SJCRH30 (cell line): Measurements from ENCODE around the gene DMBX1. TPM values are rescaled to one million over a fixed set of nuclear protein-coding genes. Genes with fewer than 3 reads are reported as not detected.

ENCODE experiments used
- DNase-seq, 2 experiments: peaks; one replicate each; pipeline ENCODE4 v3.0.0-alpha.2; 2015 to 2020
- H3K27ac ChIP-seq: fragments of 250-450 bp; sonication (Bioruptor Pico); 2 replicates; pipeline ENCODE4 v1.5.1; 2020; ENCODE audit warnings: mild to moderate bottlenecking, moderate library complexity
- H3K27me3 ChIP-seq: fragments of 250-450 bp; sonication (Bioruptor Pico); 2 replicates; pipeline ENCODE4 v1.5.1; 2020; ENCODE audit warnings: mild to moderate bottlenecking, moderate library complexity
- H3K36me3 ChIP-seq: fragments of 250-450 bp; sonication (Bioruptor Pico); 2 replicates; pipeline ENCODE4 v1.5.1; 2020; ENCODE audit warnings: mild to moderate bottlenecking, moderate library complexity
- H3K4me1 ChIP-seq: fragments of 250-450 bp; sonication (Bioruptor Pico); 2 replicates; pipeline ENCODE4 v1.5.1; 2020; ENCODE audit warnings: mild to moderate bottlenecking, moderate library complexity
- H3K4me3 ChIP-seq: fragments of 250-450 bp; sonication (Bioruptor Pico); 2 replicates; pipeline ENCODE4 v1.5.1; 2020; ENCODE audit warnings: mild to moderate bottlenecking, moderate library complexity
- H3K9me3 ChIP-seq: fragments of 250-450 bp; sonication (Bioruptor Pico); replicated peaks from 2 replicates; pipeline ENCODE4 v1.5.1; 2020; ENCODE audit warnings: mild to moderate bottlenecking, moderate library complexity
- total RNA-seq: library from RNA; depleted of rRNA; stranded (reverse); fragments of >200 nt; shearing (Covaris generic); gene quantifications from 2 replicates; pipeline ENCODE4 v1.2.3, GENCODE V29; 2014; rRNA removed

The DMBX1 gene
- total RNA-seq = not detected in 2 replicates

DNA sequence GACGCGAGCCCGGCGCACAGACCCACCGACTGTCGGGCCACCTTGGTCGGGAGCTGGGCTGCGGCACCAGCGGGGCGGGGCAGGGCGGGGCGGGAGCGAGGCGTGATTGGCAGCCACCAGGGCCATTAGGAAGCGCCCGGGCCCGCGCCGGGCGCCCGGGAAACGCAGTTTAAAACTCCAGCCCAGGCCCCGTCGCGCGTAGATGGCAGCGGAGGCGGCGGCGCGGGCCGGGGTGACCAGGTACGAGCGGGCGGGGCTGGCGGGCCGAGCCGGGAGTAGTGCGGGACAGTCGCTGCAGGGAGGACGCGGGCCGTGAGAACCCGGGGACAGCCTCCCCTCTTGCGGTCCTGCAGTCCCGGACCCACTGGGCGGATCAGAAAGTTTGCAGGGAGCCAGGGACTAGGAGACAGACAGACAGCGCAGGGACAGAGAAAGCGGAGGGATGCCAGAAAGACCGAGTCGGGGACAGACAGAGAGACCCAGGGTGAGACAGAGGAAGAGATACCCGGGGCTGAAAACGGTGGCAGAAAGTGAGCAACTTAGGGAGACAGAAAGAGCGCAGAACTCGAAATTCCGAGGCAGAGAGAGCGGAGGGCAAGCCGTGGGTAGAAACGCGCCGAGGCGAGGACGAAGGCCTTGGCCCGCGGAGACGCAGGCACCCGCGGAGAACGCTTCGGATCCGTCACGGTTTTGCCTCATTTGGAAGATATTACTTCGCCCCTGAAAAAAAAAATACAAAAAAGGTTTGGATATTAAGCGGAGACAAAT lies at the start of gene DMBX1:
Gene DMBX1, plus strand, starts transcription at position 199 of the 768 bp plus-strand sequence. CDS start 17,175 bp downstream, outside the sequence.
- no peaks in the 10 kb centered on the region for H3K36me3 ChIP-seq
- H3K27ac ChIP-seq = no peak within 1 kb of the TSS
- no peak within 1 kb of the TSS for H3K4me3 ChIP-seq
- peaks cover 32% of the 10 kb centered on the region for H3K27me3 ChIP-seq
- no peaks in the 10 kb centered on the region for H3K4me1 ChIP-seq
- no peak for DNase-seq
- H3K9me3 ChIP-seq = no peaks in the 10 kb centered on the region

DNA sequence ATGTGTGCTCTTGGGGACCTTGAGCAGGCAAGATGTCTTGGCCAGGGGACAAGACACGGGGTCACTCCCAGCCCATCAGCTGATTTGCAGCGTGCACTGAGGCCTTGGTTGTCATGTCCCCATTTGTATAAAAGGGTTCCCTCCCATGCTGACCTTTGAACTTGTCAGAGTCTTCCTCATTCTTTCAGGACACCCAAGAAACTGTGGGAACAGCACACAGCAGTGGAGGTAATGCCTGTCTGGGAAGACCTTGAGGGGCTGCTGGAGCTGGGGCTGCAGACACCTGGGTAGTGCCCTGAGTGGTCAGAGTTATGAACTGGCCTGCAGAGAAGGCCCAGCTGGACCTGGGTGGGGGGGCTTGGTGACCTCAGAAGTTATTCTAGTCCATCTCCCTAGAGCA lies 49.2 kb upstream of the DMBX1 start:
- Histone ChIP-seq H3K4me1 (no peaks in the 10 kb centered on the region), H3K27me3 (peaks cover 21% of the 10 kb centered on the region), H3K36me3 (no peaks in the 10 kb centered on the region), H3K27ac (no peak overlapping the region), H3K4me3 (no peak overlapping the region), H3K9me3 (no peaks in the 10 kb centered on the region)
- no peak for DNase-seq

DNA sequence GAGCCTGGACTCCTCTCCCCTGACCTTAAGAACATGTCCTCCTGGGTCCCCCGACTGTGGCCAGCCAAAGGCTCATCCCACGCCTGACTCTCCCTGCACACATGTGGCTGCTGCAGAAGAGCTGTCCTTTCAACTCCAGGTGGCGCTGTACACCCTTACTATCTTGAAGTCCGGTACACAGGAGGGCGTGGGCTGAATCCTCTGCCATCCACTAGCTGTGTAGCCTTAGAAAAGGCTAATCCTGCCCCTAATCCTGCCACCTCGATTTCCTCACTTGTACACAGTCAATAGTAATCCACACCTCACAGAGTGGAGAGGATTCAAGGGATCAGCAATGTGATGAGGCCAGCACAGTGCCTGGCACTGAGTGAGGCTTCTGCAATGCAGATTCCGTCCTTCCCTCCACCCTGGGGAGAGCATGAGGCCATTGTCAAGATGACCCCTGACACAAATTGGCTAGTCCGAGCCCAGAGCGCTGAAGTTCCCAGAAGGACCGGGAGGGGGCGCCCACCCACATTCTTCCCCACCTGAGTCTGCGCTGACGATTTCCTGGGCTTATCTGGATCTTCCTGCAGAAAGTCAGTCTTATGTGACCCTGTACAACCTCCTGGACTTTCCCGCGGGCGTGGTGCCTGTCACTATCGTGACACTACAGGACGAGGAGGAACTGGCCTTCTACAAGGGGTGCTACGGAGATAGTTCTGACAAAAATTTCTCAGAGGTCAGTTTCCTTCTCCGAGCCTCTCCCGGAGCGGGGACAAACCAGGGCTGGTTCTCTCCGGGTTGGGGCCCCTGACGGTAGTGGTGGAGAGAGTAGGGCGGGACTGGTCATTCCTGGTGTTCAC lies 47.1 kb upstream of the DMBX1 start:
- H3K36me3 ChIP-seq = no peaks in the 10 kb centered on the region
- H3K27ac ChIP-seq = no peak overlapping the region
- peak; percentile 82 to 86 for DNase-seq
- peaks cover 26% of the 10 kb centered on the region for H3K27me3 ChIP-seq
- H3K4me1 ChIP-seq = no peaks in the 10 kb centered on the region
- H3K4me3 ChIP-seq = no peak overlapping the region
- H3K9me3 ChIP-seq = no peaks in the 10 kb centered on the region

DNA sequence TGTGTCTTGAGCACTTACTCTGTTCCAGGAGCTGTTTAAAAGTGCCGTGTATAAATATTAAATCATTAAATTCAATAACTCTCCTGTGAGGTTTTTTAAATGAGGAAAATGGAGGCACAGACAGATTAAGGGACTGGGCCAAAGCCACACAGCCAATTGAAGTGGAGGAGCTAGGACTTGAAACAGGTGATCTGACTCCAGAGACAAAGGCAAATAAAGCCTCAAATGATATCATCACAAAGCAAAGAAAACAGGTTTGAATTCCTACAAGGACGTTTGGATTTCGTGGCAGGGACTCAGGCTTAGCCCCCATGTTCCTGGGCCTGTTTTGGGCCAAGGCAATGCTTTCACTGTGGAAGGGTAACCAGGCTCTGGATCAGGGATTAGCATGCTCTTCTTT lies 45.2 kb upstream of the DMBX1 start:
- no peak overlapping the region for H3K4me3 ChIP-seq
- H3K9me3 ChIP-seq = no peaks in the 10 kb centered on the region
- H3K4me1 ChIP-seq = no peaks in the 10 kb centered on the region
- H3K27ac ChIP-seq = no peak overlapping the region
- peaks cover 26% of the 10 kb centered on the region for H3K27me3 ChIP-seq
- H3K36me3 ChIP-seq = no peaks in the 10 kb centered on the region
- no peak for DNase-seq

DNA sequence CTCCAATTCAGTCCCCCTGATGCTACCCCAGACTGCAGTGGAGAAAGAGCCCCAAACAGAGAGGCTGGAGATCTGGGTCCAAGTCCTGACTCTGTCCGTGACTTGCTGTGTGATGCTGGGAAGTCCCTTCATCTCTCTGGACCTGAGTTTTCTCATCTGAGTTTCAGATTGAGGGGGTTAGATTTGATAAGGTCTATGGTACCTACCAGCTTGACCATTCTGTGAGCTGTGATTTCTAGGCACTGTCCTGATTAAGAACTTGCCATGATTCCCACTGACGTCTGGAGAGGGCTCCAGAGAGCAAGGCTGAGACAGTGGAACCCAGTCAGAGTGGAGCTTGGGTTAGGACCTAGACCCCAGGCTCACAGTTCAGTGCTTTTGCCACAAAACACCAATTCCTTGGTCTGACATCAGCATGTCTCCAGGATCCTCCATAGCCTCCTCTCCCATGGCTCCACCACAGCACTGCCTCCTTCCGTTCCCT lies 43.8 kb upstream of the DMBX1 start:
- H3K4me1 ChIP-seq = no peaks in the 10 kb centered on the region
- DNase-seq = no peak
- H3K27me3 ChIP-seq = peaks cover 26% of the 10 kb centered on the region
- no peak overlapping the region for H3K4me3 ChIP-seq
- no peak overlapping the region for H3K27ac ChIP-seq
- H3K36me3 ChIP-seq = no peaks in the 10 kb centered on the region
- H3K9me3 ChIP-seq = no peaks in the 10 kb centered on the region

DNA sequence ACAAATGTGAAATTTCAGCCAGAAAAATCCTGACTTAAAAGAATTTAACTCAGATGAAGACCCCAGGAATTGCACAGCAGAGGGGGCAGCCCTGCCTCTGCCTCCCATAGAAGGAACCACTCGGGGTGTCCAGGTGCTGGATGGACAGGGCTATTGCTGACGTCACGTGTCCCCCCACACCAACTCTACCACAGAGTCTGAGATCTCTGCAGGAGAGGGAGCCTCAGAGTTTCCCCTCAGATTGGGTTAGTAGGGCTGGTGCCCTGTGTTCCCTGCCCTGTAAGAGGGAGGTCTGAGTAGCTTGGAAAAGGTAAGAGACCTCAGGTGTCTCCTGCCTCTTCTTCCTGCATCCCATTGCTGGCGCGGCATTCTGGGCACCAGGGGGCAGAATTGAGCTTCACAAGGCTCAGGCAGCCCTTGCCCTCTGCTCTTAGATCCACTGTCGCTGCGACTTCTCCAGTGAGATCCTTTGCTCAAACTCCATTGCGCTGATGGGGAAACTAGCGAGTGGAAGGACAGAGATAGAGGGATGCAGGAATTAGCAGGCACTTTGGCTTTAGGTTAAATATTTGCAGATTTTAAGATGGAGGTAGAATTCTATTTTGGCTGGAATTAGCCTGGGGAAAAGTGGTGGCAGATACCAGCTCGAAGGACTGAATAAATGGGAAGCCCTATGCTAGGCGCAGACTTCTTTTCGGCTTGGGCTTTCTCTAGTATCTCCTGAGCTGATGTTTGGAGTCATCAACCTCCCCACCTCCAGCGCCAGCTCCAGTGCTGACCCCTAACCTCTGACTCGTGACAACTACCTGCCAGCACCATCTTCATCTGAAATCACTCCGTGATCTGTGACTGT lies 42.8 kb upstream of the DMBX1 start:
- Histone ChIP-seq H3K4me1 (no peaks in the 10 kb centered on the region), H3K27me3 (peaks cover 26% of the 10 kb centered on the region), H3K4me3 (no peak overlapping the region), H3K9me3 (no peaks in the 10 kb centered on the region), H3K27ac (no peak overlapping the region), H3K36me3 (no peaks in the 10 kb centered on the region)
- DNase-seq = peak; percentile 64 to 82

DNA sequence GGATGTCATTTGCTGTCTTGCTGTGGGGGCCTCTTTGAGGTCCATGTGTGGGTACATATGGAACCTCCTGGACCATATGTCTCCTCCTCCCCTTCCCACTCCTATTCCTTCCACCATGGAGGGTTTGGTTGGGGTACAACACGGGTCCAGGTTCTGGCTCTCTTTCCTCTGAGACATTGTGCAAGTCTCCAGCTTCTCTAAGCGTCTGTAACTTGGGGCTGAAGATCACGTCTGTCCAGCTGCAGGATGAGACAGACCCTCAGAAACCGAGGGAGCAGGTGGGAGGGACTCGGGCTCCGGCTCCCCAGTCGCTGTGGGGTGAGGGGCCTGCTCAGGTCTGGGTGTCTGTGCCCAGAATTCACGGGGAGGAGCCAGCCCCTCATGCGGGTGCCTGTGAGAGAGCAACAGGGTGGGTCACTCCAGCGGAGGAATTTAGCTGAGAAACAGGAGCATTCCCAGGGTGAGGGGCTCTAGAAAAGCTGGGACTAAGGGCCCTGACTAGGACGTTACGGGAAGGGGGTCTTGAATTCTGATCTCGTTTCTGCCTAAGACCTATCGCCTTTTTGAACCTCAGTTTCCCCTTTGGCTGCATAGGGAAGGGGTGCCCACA lies 42.0 kb upstream of the DMBX1 start:
- Histone ChIP-seq H3K27me3 (peaks cover 26% of the 10 kb centered on the region), H3K27ac (no peak overlapping the region), H3K36me3 (no peaks in the 10 kb centered on the region), H3K9me3 (no peaks in the 10 kb centered on the region), H3K4me3 (no peak overlapping the region), H3K4me1 (no peaks in the 10 kb centered on the region)
- DNase-seq = no peak

DNA sequence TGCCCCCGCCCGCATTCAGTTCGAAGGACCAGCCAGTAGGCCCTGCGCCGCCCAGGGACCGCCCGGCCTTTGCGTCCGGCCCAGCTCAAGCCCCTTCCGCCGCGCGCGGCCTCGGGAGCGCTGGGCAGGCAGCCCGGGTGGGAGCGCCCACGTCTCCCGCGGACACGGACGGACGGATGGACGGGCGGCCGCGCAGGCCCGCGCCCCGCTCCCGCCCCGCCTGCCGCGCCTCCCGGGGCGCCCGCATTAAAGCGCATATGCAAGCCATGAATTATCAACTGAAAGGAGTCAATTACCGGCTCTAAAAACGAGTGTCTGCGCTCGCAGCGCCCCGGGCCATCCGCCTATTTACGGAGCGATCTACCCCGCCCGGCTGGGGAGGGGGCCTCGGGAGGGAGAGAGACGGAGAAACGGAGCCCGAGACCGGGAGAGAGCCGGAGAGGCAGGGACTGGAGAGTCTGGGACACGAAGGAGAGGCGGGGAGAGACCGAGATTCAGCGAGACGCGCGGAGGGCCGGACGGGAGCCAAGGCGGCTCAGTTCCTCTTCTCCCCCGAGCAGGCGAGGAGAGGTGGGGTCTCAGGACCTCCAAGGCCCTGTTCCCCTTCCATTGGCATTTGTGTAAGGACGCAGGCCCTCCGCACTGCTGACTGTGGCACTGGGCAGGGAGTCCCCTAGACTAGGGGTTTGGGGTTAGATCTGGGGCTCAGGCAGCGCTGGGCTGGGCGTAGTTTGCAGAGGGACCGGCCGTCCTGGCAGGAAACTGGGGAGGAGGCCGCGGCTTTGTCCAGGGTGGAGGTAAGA lies 41.3 kb upstream of the DMBX1 start:
- no peak overlapping the region for H3K4me3 ChIP-seq
- H3K27me3 ChIP-seq = peaks cover 25% of the 10 kb centered on the region
- H3K36me3 ChIP-seq = no peaks in the 10 kb centered on the region
- no peak for DNase-seq
- no peaks in the 10 kb centered on the region for H3K9me3 ChIP-seq
- H3K4me1 ChIP-seq = no peaks in the 10 kb centered on the region
- no peak overlapping the region for H3K27ac ChIP-seq

DNA sequence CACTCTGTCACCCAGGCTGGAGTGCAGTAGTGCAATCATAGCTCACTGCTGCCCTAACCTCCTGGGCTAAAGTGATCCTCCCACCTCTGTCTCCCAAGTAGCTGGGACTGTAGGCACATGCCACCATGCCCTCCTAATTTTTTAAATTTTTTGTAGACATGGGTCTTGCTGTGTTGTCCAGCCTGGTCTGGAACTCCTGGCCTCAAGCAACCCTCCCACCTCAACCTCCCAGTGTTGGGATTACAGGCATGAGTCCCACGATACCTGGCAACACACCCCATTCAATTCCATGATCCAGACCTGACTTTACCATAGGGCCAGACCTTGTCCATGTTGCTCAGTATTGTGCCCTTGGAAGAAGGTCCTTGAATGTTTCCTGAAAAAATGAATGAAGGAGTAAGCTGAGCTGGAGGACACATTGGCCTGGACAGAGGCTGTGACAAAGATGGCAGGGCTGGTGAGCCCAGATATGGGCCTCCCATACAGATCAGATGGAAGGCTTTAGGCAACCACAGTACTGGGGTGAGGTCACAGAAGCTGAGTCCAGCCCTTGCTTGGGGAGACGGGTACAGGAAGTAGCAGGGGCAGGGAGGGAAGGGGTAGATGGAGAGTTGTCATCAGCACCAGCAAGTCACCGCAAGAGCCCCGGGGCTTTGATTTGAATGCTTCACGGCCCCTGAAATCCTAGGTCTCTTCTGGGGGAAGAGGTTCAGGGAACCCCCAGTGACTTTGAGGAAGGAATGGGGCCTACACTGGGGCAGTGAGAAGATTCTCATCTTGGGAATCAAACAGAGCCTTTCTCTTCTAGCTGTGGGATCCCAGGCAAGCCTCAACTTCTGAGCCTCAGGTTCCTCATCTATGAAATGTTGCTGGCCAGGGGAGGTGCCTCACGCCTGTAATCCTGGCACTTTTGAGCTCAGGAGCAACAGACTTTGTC lies 40.1 kb upstream of the DMBX1 start:
- no peaks in the 10 kb centered on the region for H3K4me1 ChIP-seq
- peaks cover 21% of the 10 kb centered on the region for H3K27me3 ChIP-seq
- no peaks in the 10 kb centered on the region for H3K36me3 ChIP-seq
- H3K9me3 ChIP-seq = no peaks in the 10 kb centered on the region
- H3K27ac ChIP-seq = no peak overlapping the region
- no peak for DNase-seq
- H3K4me3 ChIP-seq = no peak overlapping the region

DNA sequence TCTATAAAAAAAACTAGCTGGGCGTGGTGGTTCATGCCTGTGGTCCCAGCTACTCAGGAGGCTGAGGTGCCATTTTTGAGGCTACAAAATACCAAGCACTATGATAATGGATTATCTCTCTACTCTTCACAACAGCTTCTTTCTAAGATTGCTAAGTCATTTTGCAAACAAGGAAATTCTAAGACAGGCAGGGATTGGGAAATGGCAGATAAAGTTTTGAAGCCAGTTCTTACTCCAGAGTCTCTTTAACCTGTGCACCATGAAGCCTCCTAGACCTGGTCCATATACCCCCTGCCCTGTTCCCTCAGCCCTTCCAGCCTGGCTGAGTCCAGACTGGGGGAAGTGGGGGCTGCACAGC lies 39.5 kb upstream of the DMBX1 start:
- Histone ChIP-seq H3K27ac (no peak overlapping the region), H3K36me3 (no peaks in the 10 kb centered on the region), H3K9me3 (no peaks in the 10 kb centered on the region), H3K4me3 (no peak overlapping the region), H3K4me1 (no peaks in the 10 kb centered on the region), H3K27me3 (peaks cover 18% of the 10 kb centered on the region)
- no peak for DNase-seq

DNA sequence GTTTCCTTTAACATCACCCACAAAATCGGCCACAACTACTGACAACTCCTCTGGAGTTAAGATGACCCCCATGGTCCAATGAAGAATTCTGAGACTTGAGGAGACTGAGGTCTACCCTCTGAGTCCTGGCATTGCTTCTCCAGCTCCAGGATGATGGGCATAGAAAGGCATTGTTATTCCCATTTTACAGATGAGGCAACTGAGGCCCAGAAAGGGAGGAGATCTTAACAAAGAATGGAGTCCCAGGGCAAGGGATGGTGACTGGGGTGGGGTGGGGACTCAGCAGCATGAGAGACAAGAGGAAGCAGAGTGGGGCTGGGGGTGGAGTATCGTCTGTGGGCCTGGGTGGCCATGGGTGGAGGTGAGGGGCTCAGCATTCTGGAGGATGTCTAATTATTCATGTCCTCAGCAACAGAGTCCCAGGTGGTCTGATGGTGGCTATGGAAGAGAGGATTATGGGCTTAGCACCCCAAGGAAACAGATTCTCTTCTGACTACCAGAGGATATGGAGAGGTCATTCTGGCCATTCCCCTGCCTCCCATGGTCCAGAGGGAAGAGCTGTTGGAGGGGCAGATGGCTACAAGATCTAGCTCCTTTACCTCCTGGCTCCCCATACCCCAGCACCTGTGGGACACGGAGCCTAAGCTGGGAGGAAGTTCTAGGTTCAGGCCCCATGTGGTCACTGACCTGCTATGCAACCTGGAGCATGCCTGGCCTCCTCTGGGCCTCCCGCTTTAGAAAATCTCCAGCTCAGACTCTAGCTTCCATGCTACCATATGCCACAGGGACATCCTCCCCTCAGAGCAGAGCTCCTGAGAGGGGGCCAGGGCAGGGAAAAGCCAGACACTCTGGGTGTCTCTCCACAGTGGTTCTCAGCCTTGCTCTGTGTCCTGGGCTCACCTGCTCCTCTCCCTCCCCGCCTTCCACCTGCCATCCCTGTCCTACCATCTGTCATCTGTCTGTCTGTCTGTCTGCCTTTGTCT lies 37.4 kb upstream of the DMBX1 start:
- no peaks in the 10 kb centered on the region for H3K4me1 ChIP-seq
- no peak overlapping the region for H3K4me3 ChIP-seq
- no peak for DNase-seq
- no peaks in the 10 kb centered on the region for H3K9me3 ChIP-seq
- no peak overlapping the region for H3K27ac ChIP-seq
- H3K27me3 ChIP-seq = peaks cover 13% of the 10 kb centered on the region
- no peaks in the 10 kb centered on the region for H3K36me3 ChIP-seq

DNA sequence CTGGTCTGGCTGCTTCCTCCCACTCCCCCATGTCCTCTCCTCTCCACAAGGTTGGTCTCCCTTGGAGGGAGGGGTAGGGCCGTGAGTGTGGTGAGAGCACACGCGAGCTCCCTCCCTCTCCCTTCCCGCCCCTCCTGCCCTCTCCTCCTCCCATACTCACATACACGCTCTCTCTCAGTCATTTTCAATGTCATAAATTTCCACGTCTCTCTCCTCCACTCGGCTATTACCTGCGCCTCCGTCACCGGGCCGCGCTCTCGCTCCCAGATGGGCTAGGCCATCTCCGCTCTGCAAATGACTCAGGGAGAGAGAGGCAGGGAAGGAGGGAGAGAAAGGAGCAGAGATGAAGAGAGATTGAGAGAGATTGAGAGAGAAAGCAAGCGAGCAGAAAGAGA lies 36.7 kb upstream of the DMBX1 start:
- Histone ChIP-seq H3K4me1 (no peaks in the 10 kb centered on the region), H3K27ac (no peak overlapping the region), H3K27me3 (peaks cover 11% of the 10 kb centered on the region), H3K9me3 (no peaks in the 10 kb centered on the region), H3K36me3 (no peaks in the 10 kb centered on the region), H3K4me3 (no peak overlapping the region)
- DNase-seq = no peak
